ENCODE data around the gene ARL8B.

DNA sequence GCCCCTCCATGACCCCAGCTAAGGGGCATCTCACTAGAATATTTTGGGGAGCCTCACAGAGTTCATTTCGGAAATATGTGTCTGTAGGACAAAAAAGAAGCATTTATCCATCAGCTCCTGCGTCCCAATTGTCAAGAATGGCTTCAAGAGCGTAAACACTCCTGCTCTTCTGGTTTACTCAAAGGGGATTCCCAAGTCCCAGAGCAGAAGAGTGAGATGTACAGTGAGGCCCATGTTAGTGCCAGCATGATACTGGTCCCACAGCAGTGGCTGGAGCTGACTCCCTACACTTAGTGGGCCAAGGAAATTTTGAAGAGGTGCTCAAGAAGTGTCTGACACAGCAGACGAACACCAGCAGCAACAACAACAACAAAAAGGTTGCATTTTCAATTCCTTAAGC lies 34.9 kb upstream of the ARL8B start:
- TF ChIP-seq GLIS3 (CRISPR knock-in tag; IDR thresholded peaks at IDR 0.05) (no peak), RARB (CRISPR knock-in tag; IDR thresholded peaks at IDR 0.05) (no peak), ZNF8 (CRISPR knock-in tag; IDR thresholded peaks at IDR 0.05) (no peak)
- TF ChIP-seq, protein P1, sequence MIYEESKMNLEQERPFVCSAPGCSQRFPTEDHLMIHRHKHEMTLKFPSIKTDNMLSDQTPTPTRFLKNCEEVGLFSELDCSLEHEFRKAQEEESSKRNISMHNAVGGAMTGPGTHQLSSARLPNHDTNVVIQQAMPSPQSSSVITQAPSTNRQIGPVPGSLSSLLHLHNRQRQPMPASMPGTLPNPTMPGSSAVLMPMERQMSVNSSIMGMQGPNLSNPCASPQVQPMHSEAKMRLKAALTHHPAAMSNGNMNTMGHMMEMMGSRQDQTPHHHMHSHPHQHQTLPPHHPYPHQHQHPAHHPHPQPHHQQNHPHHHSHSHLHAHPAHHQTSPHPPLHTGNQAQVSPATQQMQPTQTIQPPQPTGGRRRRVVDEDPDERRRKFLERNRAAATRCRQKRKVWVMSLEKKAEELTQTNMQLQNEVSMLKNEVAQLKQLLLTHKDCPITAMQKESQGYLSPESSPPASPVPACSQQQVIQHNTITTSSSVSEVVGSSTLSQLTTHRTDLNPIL (CRISPR knock-in tag; IDR thresholded peaks at IDR 0.05; ENCODE audit: low read depth), result no peak
